GM21528 (cell line): Measurements from ENCODE around the gene CACNA2D3.

Experiments
- ATAC-seq: cut with Tn5 transposase; IDR thresholded peaks from one replicate; pipeline ENCODE4 v1.9.1; 2021; ENCODE audit warnings: mild to moderate bottlenecking, moderate library complexity; ENCODE audit not compliant: unreplicated experiment, low FRiP score

Gene CACNA2D3

DNA sequence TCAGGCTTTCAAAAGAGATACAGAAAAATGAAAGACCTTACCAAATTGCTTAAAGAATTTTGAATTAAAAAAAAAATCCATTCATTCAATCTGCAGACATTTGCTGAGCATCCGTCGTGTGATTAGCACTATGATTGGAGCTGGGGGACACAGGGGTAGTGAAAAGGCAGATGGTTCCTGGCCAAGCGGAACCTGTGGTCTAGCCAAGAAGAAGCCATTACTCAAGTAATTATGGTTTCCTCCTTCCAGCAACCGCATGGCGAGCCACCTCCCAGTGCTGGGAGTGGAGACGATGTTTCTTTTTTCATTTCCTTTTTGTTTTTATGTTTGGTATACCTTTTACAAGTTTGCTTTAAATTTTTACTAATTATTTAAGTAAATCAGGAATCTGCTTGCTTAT lies 140.2 kb downstream of the CACNA2D3 start:
- no peak for ATAC-seq

DNA sequence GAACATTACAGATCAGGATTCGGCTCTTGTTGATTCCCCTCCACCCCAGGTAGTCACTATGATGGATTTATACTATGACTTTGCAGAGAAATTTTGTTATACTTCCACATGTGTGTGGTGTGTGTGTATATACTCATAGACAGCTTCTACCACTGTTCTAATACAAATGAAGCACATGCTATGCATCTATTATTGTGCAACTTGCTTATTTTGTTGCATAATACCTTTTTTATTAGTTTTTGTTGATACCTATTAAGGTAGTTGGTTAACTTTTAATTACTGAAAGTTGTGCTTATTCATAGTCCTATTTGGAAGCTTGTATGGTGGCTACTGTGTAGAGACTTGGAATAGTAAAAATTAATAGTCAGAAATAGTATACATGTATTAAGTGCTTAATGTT lies 140.6 kb downstream of the CACNA2D3 start:
- no peak for ATAC-seq

GRCh38 chr3:54264050-54264449 lies 141.7 kb downstream of the CACNA2D3 start:
- no peak for ATAC-seq

- no peak for ATAC-seq
Observed at GRCh38 chr3:54270816-54271526, 148.6 kb downstream of the CACNA2D3 start.

DNA sequence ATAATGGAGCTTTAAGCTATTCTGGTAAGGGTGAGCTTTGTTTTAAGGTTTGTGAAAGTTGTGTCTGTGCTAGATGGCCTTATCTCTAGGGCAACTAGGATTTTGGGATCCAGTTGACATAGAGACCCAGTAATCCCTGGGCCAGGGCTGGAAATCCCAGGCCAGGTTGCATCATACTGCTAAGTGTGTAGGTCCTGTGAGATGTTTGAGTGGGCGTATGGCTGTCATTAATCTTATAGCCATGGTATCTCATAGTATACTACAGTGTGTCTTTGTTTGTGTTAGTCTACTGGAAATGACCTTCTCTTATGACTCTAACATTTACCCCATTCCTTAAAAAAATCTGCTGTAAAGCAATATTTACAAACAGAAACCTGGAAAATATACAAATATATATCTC lies 151.4 kb downstream of the CACNA2D3 start:
- ATAC-seq: no peak

- ATAC-seq: no peak
Observed at GRCh38 chr3:54274607-54275006, 152.3 kb downstream of the CACNA2D3 start.

- ATAC-seq: no peak
Observed at GRCh38 chr3:54279005-54279583, 156.7 kb downstream of the CACNA2D3 start.

DNA sequence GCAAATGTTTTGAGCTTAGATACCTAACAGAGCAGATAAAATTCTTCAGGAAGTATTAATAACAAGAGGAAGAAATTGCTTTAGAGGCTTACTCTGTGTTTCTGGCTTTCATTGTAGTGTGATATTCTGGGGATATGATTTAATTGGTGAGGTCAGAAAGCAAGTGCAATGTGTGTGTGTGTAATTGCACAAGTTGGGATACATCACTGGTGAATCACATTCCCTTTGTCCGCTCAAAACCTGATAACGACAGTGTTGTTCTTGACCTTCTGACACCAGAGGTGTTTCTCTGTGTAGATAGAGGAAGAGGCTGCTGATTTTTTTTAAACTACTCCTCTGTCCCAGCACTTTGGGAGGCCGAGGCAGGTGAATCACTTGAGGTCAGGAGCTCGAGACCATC lies 161.1 kb downstream of the CACNA2D3 start:
- no peak for ATAC-seq

- ATAC-seq: no peak
Observed at GRCh38 chr3:54294214-54294613, 171.9 kb downstream of the CACNA2D3 start.

- ATAC-seq: no peak
Observed at GRCh38 chr3:54296531-54296930, 174.2 kb downstream of the CACNA2D3 start.

DNA sequence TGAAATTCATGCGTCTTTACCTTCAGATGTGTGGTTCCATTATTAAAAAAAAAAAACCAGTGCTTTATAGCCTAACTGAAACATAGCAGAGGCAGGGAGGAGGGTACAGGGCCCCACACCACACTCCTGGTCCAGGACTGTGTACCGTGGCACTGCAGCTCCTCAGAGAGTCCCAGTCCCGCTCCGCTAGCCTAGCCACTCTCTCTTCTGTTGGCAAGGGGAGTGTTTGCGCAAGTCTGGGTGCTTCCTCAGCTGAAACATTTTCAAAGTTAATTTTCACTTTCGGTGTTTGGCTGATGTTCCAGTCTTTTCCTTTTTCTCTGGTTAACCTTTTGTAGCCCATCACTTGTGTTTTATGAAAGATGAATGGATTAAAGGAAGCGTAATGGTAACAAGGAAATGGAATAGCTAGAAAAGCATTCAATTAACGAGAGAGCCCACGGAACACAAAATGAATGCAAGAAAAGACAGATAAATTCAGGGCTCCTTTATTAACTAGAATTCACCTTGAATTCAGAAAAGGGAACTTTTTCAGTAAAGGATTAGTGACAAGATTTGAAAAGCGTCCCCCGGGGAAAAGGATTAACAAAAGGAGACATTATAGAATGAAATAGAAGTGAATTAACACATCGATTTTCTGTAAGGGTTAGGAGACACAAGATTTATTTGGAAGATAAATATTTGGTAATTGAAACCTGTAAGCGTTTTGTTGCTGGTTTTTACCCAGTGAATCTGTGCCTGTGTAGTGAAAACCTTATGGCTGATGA lies 177.0 kb downstream of the CACNA2D3 start:
- no peak for ATAC-seq

DNA sequence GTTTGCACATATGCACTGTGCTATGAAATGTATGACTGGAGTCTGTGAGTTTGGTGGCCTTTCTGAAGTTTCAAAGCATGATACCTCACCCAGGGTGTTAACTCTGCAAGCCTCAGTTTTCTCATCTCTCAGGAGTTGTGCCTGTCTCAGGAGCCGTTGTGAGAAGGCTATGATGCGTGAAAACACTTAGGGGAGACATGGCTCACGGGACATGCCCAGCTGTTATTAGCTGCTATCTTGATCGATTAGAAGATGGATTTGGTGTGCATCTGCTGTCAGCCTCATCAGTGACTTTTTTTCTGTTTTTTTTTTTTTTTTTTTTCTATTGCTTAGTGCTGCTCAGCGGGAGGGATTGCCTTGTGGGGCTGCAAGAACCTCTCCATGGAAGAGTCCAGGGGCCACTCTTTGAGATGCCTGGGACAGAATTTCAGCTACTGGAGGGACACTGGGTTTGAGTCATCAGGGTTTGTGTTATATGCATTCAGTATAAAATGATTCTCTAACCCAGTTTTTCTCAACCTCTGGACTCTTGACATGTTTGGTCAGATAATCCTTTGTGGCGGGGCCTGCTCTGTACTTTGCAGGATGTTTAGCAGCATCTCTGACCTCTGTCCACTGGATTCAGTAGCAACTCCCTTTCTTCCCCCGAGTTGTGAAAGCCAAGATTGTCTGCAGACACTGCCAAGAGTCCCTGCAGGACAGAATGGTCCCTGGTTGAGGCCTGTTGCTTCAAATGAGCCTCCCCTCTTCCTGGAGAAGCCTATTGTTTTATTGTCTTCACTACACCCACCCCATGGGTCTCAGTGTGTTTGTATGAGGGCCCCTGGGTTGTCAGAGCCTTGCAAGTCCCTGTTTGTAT lies 181.4 kb downstream of the CACNA2D3 start:
- no peak for ATAC-seq

GRCh38 chr3:54304877-54305276 lies 182.5 kb downstream of the CACNA2D3 start:
- ATAC-seq: no peak

DNA sequence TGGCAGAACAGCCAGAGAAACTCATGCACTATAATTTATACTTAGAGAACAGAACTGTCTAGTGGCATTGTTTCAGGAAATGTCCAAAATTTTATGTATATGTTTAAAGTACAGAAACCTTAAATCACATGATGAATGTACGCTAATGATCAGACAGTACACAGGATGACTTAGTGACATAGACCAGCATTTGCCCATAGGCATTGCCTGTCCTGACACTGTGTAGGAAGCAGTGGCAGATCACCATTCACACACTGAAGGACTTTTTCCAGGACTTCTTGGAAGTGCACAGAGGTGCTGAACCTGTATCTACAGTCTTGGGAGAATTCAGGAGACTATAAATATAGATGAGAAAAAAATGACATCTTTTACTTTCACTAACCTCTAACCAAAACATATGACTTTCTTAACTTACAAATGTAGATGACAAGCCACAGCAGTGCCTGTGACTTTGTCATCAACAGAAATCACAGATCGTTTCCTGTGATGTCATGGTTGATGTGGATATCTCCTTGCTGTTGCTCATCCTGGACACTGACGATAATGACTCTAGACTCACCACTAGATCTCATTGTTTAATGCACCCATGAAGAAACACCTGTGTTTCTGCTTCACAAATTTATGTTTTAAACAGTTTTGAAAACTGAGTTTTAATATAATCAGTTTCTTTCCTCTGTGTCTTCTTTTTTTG lies 183.2 kb downstream of the CACNA2D3 start:
- no peak for ATAC-seq

DNA sequence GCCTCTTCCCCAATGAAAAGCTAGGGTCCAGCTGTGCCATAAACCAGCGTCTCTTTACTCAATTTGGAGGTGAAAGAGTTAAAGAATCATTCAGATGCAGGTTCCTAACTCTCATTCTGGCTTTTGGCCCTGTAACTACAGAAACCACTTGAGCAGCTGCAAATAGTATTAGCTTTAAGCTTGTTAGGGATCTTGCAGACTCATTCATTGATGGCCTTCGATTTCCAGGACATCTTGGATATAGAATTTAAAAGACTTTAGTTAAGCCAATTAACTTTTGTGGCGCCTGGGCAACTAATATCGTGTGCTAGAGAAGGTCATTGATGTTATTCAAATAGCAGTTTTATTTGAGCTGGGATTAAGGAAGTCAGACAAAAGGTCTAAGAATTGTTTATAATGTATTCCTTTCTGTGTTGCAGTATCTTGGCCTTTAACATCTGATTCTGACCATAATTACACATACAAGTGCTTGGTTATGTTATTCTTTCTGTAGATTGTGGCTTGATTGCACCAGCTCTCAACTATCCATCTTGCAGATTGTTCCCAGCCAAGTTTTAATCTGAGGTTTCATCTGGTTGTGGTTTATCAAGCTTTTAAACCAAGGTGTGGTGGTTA lies 185.3 kb downstream of the CACNA2D3 start:
- no peak for ATAC-seq

DNA sequence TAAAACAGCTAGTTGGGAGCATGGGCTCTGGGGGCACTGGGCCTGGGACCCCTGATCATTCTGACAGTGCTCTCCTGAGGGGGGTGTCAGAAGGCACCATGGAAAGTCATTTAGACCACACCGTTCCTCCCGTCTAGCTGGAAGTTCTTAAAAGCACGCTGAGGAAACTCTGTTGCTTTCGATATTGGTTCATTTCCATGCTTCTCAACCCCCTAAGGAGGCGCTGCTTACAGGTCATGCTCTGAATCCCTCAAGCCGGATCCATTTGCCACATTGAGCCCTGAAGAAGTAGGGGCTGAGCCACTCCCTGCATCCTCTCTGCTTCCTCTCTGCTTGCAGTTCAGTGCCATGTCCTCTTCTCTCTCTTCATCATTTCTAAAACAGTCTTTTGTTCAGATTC lies 187.2 kb downstream of the CACNA2D3 start:
- no peak for ATAC-seq

- no peak for ATAC-seq
Observed at GRCh38 chr3:54311211-54311747, 188.9 kb downstream of the CACNA2D3 start.

- ATAC-seq: no peak
Observed at GRCh38 chr3:54312156-54312899, 190.0 kb downstream of the CACNA2D3 start.

GRCh38 chr3:54313418-54313817 lies 191.1 kb downstream of the CACNA2D3 start:
- no peak for ATAC-seq
